Inflammatory macrophage (primary cell): ENCODE results near the gene DCAF17.
A peak's percentile ranks its signal among the peaks of the same experiment; 100 is the strongest.

Source experiments
- DNase-seq, 2 donors: peaks; one replicate each; pipeline ENCODE4 v3.0.0-alpha.2; 2020 to 2022
- total RNA-seq, 18 experiments: gene quantifications; one replicate each; lab custom pipeline; 2026; ENCODE audit warnings: mixed read lengths in 6 of 18, inconsistent platforms in 2 of 18; lab: John Stamatoyannopoulos, UW

Gene DCAF17, protein sequence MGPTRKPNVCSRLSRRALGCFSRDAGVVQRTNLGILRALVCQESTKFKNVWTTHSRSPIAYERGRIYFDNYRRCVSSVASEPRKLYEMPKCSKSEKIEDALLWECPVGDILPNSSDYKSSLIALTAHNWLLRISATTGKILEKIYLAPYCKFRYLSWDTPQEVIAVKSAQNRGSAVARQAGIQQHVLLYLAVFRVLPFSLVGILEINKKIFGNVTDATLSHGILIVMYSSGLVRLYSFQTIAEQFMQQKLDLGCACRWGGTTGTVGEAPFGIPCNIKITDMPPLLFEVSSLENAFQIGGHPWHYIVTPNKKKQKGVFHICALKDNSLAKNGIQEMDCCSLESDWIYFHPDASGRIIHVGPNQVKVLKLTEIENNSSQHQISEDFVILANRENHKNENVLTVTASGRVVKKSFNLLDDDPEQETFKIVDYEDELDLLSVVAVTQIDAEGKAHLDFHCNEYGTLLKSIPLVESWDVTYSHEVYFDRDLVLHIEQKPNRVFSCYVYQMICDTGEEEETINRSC
- 8.8 to 31.6 (median 16.7) reads per million in 18 experiments for total RNA-seq

- DNase-seq = peak; percentile 96 to 97
These were observed at the start of gene DCAF17 for GRCh38 chr2:171434013-171434989. Gene DCAF17, plus strand, starts transcription at chr2:171434226. Its CDS starts 352 bp downstream, at chr2:171434578.

- DNase-seq = no peak
These were observed 47.4 kb upstream of the DCAF17 start for GRCh38 chr2:171386627-171387026.

- DNase-seq = no peak
These were observed 47.0 kb upstream of the DCAF17 start for GRCh38 chr2:171387052-171387451.

- no peak for DNase-seq
These were observed 44.7 kb upstream of the DCAF17 start for GRCh38 chr2:171389325-171389724.

GRCh38 chr2:171389780-171390179, 44.2 kb upstream of the DCAF17 start:
- DNase-seq = no peak

GRCh38 chr2:171390941-171391516, 43.0 kb upstream of the DCAF17 start:
- DNase-seq = no peak

DNA sequence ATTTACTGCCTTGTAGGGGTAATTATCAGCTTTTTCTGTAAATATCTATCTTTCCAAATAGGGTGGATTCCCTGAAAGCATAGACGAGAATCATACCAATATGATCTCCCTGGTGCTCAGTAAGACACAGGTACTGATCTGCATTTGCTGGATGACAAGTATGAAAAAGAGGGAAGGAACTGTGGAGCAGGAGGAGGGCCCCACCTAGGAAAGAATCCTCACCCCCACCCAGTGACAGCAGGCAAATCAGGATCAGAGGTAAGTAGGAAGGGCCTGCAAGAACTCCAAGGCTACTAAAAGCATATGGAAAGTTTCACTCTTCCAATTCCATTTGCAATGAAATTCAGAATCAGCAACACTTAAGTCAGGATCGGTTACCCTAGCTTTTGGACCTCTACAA, 42.5 kb upstream of the DCAF17 start:
- no peak for DNase-seq

- DNase-seq = no peak
These were observed 40.5 kb upstream of the DCAF17 start for GRCh38 chr2:171393487-171393886.

- no peak for DNase-seq
These were observed 39.8 kb upstream of the DCAF17 start for GRCh38 chr2:171394164-171394740.

DNA sequence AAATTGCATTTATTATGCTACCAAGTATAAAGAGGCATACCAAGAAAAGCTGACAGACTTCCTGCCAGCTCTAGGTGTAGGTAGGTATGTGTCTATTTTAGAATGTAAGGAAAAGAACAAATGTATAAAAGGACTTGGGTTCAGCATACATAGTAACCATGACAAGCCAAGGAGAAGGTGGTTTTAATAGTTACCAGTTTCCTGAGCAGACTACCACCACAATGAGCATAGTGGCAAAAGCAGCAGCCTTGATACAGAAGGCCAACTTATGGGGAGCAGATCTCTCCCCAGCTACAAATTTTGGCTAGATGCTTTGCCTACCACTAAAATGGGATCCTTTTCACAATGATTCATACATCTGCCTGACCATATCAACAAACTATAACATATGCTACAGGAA, 34.7 kb upstream of the DCAF17 start:
- no peak for DNase-seq

GRCh38 chr2:171400395-171400794, 33.6 kb upstream of the DCAF17 start:
- DNase-seq = no peak

DNA sequence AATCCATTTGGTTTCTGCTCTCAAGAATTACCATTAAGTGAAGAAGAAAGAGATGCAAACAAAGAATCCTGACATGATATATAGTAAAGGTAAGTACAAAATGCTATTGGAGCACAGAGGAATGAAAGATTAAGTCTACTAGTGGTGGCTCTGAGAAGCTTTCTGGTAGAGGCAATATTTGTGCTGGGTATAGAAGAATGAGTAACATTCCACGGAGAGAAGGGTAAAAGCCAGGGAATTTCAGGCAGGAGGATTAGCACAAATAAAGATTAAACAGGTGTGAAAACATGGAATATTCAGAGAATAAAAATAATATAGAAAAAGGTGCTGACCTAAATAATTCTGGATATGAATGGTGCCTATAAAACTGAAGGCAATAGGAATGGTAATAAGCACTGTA, 32.1 kb upstream of the DCAF17 start:
- DNase-seq = no peak

- no peak for DNase-seq
These were observed 31.0 kb upstream of the DCAF17 start for GRCh38 chr2:171402906-171403580.

DNA sequence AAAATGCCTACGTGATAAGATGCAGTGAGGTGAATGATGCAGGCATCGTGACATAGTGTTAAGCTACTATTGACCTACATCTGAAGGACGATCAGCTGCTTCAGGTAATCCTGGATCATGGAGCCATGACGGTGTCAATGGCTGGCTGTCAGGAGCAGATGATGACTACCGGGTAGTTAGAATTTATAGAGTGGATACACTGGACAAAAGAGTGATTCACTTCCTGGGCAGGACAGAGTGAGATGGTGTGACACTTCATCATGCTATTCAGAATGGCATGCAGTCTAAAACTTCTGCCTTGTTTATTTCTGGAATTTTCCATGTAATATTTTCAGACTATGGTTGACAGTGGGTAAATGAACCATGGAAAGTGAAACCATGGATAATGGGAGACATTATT, 29.8 kb upstream of the DCAF17 start:
- DNase-seq = no peak

- DNase-seq = no peak
These were observed 29.3 kb upstream of the DCAF17 start for GRCh38 chr2:171404719-171405118.

DNA sequence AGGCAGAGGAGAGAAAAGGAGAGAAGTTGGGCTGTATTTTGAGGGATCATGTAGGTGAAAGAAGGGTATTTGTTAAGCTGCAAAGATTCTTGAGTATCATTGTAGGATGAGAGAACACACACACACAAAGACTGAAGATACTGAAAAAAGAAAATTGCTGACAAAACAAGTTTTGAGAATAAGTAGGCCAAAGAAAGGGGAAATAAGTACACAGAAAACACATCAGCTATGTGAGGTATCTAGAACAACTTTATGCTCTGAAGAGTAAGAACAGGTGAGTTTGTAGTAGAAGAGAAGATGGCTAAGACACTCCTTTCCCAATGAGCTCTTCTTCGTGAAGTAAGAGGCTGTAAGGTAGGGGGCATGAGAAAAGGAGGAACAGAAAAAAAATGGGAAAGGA, 28.5 kb upstream of the DCAF17 start:
- DNase-seq = no peak

GRCh38 chr2:171406044-171406443, 28.0 kb upstream of the DCAF17 start:
- no peak for DNase-seq

- DNase-seq = no peak
These were observed 26.9 kb upstream of the DCAF17 start for GRCh38 chr2:171407030-171407675.

- DNase-seq = no peak
These were observed 26.4 kb upstream of the DCAF17 start for GRCh38 chr2:171407676-171408044.

DNA sequence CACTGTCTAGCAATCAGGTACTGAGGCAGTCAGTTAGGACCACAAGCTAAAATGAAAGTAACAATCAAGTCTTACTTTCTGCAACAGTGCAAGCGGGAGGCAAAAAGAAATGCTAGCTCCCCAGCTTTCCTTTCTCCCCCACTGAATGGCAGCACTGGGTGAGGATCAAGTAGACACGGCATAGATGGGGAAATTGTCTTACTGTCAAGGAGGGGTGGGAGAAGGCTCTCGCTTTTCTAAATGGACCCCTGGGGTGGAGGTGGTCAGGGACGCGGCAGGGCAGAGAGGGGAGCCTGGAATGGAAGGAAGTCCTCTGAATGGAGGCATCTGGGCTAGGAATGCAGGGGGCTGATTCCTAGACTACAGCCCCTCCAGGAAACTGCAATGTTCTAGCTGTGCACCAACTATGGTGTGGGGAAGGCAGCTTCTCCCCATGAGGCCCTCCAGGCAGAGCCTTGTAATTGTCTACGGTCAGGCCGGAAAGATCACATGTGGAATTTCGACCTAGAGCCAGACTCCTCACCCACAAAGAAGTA, 24.5 kb upstream of the DCAF17 start:
- no peak for DNase-seq

DNA sequence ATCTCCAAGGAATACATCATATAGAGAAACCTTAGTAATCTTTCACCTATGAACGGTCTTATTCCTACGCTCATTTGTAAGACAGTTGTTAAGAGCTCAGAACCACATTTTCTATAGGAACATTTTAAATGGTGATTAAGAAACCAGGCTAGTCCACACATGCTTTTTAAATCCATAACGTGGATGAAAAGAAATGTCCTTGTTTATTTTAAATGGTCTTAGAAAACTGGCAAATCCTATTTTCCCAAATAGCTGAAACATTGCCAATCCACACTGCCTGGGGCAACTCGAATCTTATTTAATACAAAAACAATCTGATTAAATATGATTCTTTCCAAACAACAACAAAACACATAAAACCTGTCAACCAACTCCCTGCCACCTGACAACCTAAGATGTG, 23.9 kb upstream of the DCAF17 start:
- no peak for DNase-seq
